Liver (tissue), 3 donors: ENCODE results near the gene DGKB.

ENCODE experiments used
- CTCF ChIP-seq: fragments of 150-350 bp; IDR thresholded peaks from 2 replicates; pipeline ENCODE4 v1.5.1; 2017; ENCODE audit warnings: improper control_type of control experiment, low read depth, low read length; ENCODE audit not compliant: missing input control
- FOXA1 ChIP-seq: IDR thresholded peaks from 2 replicates; pipeline ENCODE4 v1.6.1; 2016; ENCODE audit warnings: antibody characterized with exemption
- FOXA2 ChIP-seq: IDR thresholded peaks from 2 replicates; pipeline ENCODE4 v1.6.1; 2016; ENCODE audit warnings: antibody characterized with exemption
- GABPA ChIP-seq, 2 donors: IDR thresholded peaks in 1 of 2; conservative IDR thresholded peaks in 1 of 2; 2 replicates each; pipeline ENCODE4 v1.6.1; 2016; ENCODE audit warnings: antibody characterized with exemption in 2 of 2, mild to moderate bottlenecking in 1 of 2, moderate library complexity in 1 of 2
- HNF4A ChIP-seq, 2 donors: conservative IDR thresholded peaks; 2 replicates each; pipeline ENCODE4 v1.6.1; 2016; ENCODE audit warnings: antibody characterized with exemption in 2 of 2, mild to moderate bottlenecking in 2 of 2
- JUND ChIP-seq, 2 donors: IDR thresholded peaks; 2 replicates each; pipeline ENCODE4 v1.6.1; 2016; ENCODE audit warnings: antibody characterized with exemption in 2 of 2
- RAD21 ChIP-seq, 2 donors: IDR thresholded peaks; 2 replicates each; pipeline ENCODE4 v1.6.1; 2016; ENCODE audit warnings: antibody characterized with exemption in 2 of 2, mild to moderate bottlenecking in 2 of 2
- REST ChIP-seq: IDR thresholded peaks from 2 replicates; pipeline ENCODE4 v1.6.1; 2016; ENCODE audit warnings: antibody characterized with exemption, mild to moderate bottlenecking
- SP1 ChIP-seq: IDR thresholded peaks from 2 replicates; pipeline ENCODE4 v1.6.1; 2018; ENCODE audit warnings: antibody characterized with exemption, mild to moderate bottlenecking
- TAF1 ChIP-seq: conservative IDR thresholded peaks from 2 replicates; pipeline ENCODE4 v1.6.1; 2016; ENCODE audit warnings: antibody characterized with exemption, mild to moderate bottlenecking
- donor health status: healthy.
- donor health status: healthy.

GRCh38 chr7:14336256-14336655 lies 566.3 kb downstream of the DGKB start:
- TF ChIP-seq CTCF (no peak), JUND (IDR thresholded peaks at IDR 0.05) (no peak), FOXA1 (no peak), SP1 (peak; percentile 20), TAF1 (no peak), RAD21 (IDR thresholded peaks at IDR 0.05) (peak; percentile 6 to 11), GABPA (IDR thresholded peaks at IDR 0.05 in 1 of 2, conservative IDR thresholded peaks at IDR 0.05 in 1 of 2) (no peak), HNF4A (conservative IDR thresholded peaks at IDR 0.05) (peak; percentile 43 to 68), REST (no peak), FOXA2 (no peak)
